Spleen (tissue), 11 donors: ENCODE measurements around the gene ACER1. TPM values are rescaled to one million over a fixed set of nuclear protein-coding genes. Genes with fewer than 3 reads are reported as not detected.
"Not testable (repeated sequence)": the region's sequence is repeated elsewhere in the genome, so short reads cannot be mapped to it uniquely, and the experiment has no call there.

ENCODE experiments used
- DNase-seq: peaks from one replicate; pipeline ENCODE4 v3.0.0-alpha.2; 2020
- H3K27ac ChIP-seq, 8 donors: fragments of 200-600 bp; sonication (generic) in 7 of 8; 1 replicate in 4 of 8; 2 replicates in 4 of 8; pipeline versions ENCODE4 v1.5.0 to v1.8.0; 2016 to 2021; ENCODE audit warnings: inconsistent platforms in 4 of 8, mild to moderate bottlenecking in 4 of 8, moderate library complexity in 1 of 8
- H3K27me3 ChIP-seq, 7 donors: fragments of 200-600 bp; sonication (generic) in 6 of 7; replicated peaks in 1 of 7; 1 replicate in 4 of 7; 2 replicates in 3 of 7; pipeline versions ENCODE4 v1.5.0 to v1.8.0; 2016 to 2021; ENCODE audit warnings: inconsistent platforms in 3 of 7, mild to moderate bottlenecking in 1 of 7
- H3K36me3 ChIP-seq, 6 donors: fragments of 200-600 bp; sonication (generic) in 5 of 6; 1 replicate in 4 of 6; 2 replicates in 2 of 6; pipeline versions ENCODE4 v1.5.0 to v1.8.0; 2016 to 2021; ENCODE audit warnings: inconsistent platforms in 2 of 6
- H3K4me1 ChIP-seq, 6 donors: fragments of 200-600 bp; sonication (generic) in 5 of 6; 1 replicate in 3 of 6; 2 replicates in 3 of 6; pipeline versions ENCODE4 v1.5.0 to v1.8.0; 2016 to 2021; ENCODE audit warnings: inconsistent platforms in 3 of 6
- H3K4me3 ChIP-seq, 8 donors: fragments of 200-600 bp; sonication (generic) in 7 of 8; 1 replicate in 4 of 8; 2 replicates in 4 of 8; pipeline versions ENCODE4 v1.5.0 to v1.8.0; 2016 to 2021; ENCODE audit warnings: inconsistent platforms in 4 of 8, mild to moderate bottlenecking in 4 of 8, moderate library complexity in 2 of 8
- H3K9me3 ChIP-seq, 8 donors: fragments of 200-600 bp; sonication (generic) in 7 of 8; 1 replicate in 4 of 8; 2 replicates in 4 of 8; pipeline versions ENCODE4 v1.5.0 to v1.8.0; 2016 to 2021; ENCODE audit warnings: inconsistent platforms in 4 of 8
- CTCF ChIP-seq, 11 experiments: fragments of 200-600 bp in 7 of 11; fragments of 450-650 bp in 4 of 11; sonication (generic) in 4 of 11; IDR thresholded peaks in 8 of 11; conservative IDR thresholded peaks in 3 of 11; 1 replicate in 7 of 11; 2 replicates in 4 of 11; pipeline versions ENCODE4 v1.4.0 to v1.8.0; 2016 to 2021; ENCODE audit warnings: antibody characterized with exemption in 11 of 11, inconsistent platforms in 4 of 11, mild to moderate bottlenecking in 1 of 11
- POLR2A ChIP-seq, 3 donors: fragments of 450-650 bp; IDR thresholded peaks; one replicate each; pipeline ENCODE4 v1.5.1; 2017; ENCODE audit warnings: antibody characterized with exemption in 3 of 3, mild to moderate bottlenecking in 1 of 3
- POLR2AphosphoS5 ChIP-seq, 3 donors: sonication (generic); formaldehyde crosslinking; IDR thresholded peaks; one replicate each; pipeline ENCODE4 v1.5.1; 2017; ENCODE audit warnings: antibody characterized with exemption in 3 of 3
- WGBS, 5 donors: extraction: QIAGEN DNeasy Blood & Tissue Kit in 3 of 5; methylation state at CpG; one replicate each; pipeline versions ENCODE4 v1.1.5 to v1.1.7; 2013 to 2018; 5-methylcytosine and 5-hydroxymethylcytosine counted together
- intact Hi-C: fragments of 100-400 bp; cut with DNase I; formaldehyde crosslinking; loops from one replicate; pipeline ENCODE4 v1.15.0; 2023; ENCODE audit warnings: low total_unique reads
- polyA plus RNA-seq, 3 donors: library from polyadenylated mRNA; stranded (reverse); fragments of 200-250 nt; gene quantifications; one replicate each; pipeline ENCODE4 v1.2.1, GENCODE V29; 2013
- total RNA-seq, 7 donors: library from RNA; depleted of rRNA in 3 of 7; stranded (reverse); fragments of >200 nt in 3 of 7; fragmentation: NEBNext Ultra II Directional in 4 of 7; extraction: Animal tissue kit (Norgen Biotek cat#: 25700) in 4 of 7; gene quantifications; one replicate each; pipeline versions ENCODE4 v1.1.0 to v1.2.1, GENCODE V29; 2016 to 2021
- donor health status: healthy with polysubstance abuse.
- donor health status: DM: no; HTN: no; CAD: no; lungs with moderate emphysema.
- donor health status: DM: no; HTN: no; CAD: no.
- donor health status: Bipolar disorder and iron deficiency.
- donor health status: healthy.
- donor health status: DM: no; HTN: no; CAD: no.
- donor health status: DM: yes; HTN: yes; CAD: no.

The ACER1 gene
- total and polyA plus RNA-seq, 10 donors, result 0.11 to 0.66 (median 0.19) TPM; not detected in 5

- intact Hi-C loops, result no loop called here
- peak; percentile 81 to 91 (median 87) for TF ChIP-seq POLR2AphosphoS5 (IDR thresholded peaks at IDR 0.05)
- TF ChIP-seq CTCF (IDR thresholded peaks at IDR 0.05 in 8 of 11, conservative IDR thresholded peaks at IDR 0.05 in 3 of 11), result peak in 4 of 11 experiments; percentile 13 to 35 (median 18)
- TF ChIP-seq POLR2A (IDR thresholded peaks at IDR 0.05), result peak in 1 of 3 donors; percentile 8
- H3K27me3 ChIP-seq, result no peaks in the 10 kb centered on the region
- H3K4me3 ChIP-seq, result peak within 1 kb of the TSS; percentile 71 to 99 (median 90)
- H3K9me3 ChIP-seq, result no peaks in the 10 kb centered on the region
- H3K4me1 ChIP-seq, result peaks cover 5 to 20% (median 15%) of the 10 kb centered on the region in 6 donors
- WGBS, 5 donors, result 0 to 2% (median 1%) methylated on average over 26 to 47 of the region's 47 CpGs
- peak; percentile 98 for DNase-seq
- H3K27ac ChIP-seq, result peak within 1 kb of the TSS; percentile 92 to 100 (median 99)
- H3K36me3 ChIP-seq, result peaks cover 0 to 37% (median 19%) of the 10 kb centered on the region in 6 donors
These were observed 39.2 kb upstream of the ACER1 start, which contains the start of gene ALKBH7 for GRCh38 chr19:6372594-6373095. Gene ALKBH7, plus strand, starts transcription at chr19:6372794. Its CDS starts 27 bp downstream, at chr19:6372821.

- Histone ChIP-seq H3K36me3 (peaks cover 0 to 64% (median 56%) of the 10 kb centered on the region in 6 donors), H3K27me3 (no peaks in the 10 kb centered on the region), H3K27ac (no peak overlapping the region), H3K4me1 (peaks cover 9 to 33% (median 20%) of the 10 kb centered on the region in 6 donors), H3K9me3 (no peaks in the 10 kb centered on the region), H3K4me3 (no peak overlapping the region)
- DNase-seq, result no peak
- TF ChIP-seq CTCF (IDR thresholded peaks at IDR 0.05 in 8 of 11, conservative IDR thresholded peaks at IDR 0.05 in 3 of 11) (no peak), POLR2AphosphoS5 (IDR thresholded peaks at IDR 0.05) (no peak), POLR2A (IDR thresholded peaks at IDR 0.05) (no peak)
- 96 to 98% (median 97%) methylated on average over 15 to 21 of the region's 21 CpGs for WGBS, 5 donors
- intact Hi-C loops, result no loop called here
These were observed 30.9 kb upstream of the ACER1 start for GRCh38 chr19:6364353-6364752.

GRCh38 chr19:6362351-6362801, 29.0 kb upstream of the ACER1 start:
- no peaks in the 10 kb centered on the region for H3K27me3 ChIP-seq
- peak overlapping the region; percentile 79 to 99 (median 96) for H3K4me3 ChIP-seq
- peak overlapping the region; percentile 76 to 96 (median 91) for H3K27ac ChIP-seq
- H3K9me3 ChIP-seq, result no peaks in the 10 kb centered on the region
- H3K36me3 ChIP-seq, result peaks cover 0 to 44% (median 36%) of the 10 kb centered on the region in 6 donors
- H3K4me1 ChIP-seq, result peaks cover 9 to 33% (median 20%) of the 10 kb centered on the region in 6 donors
- TF ChIP-seq POLR2A (IDR thresholded peaks at IDR 0.05) (no peak), POLR2AphosphoS5 (IDR thresholded peaks at IDR 0.05) (peak in 1 of 3 donors; percentile 37)
- intact Hi-C loops, result no loop called here
- no peak for DNase-seq
- WGBS, 5 donors, result 16 to 32% (median 25%) methylated on average over 8 to 11 of the region's 11 CpGs

GRCh38 chr19:6362027-6362350, 28.6 kb upstream of the ACER1 start:
- intact Hi-C loops, result no loop called here
- 0 to 2% (median 1%) methylated on average over 7 of the region's 7 CpGs for WGBS, 5 donors
- Histone ChIP-seq H3K4me1 (peaks cover 9 to 33% (median 20%) of the 10 kb centered on the region in 6 donors), H3K9me3 (no peaks in the 10 kb centered on the region), H3K27ac (peak overlapping the region; percentile 76 to 96 (median 91)), H3K27me3 (no peaks in the 10 kb centered on the region), H3K36me3 (peaks cover 0 to 40% (median 32%) of the 10 kb centered on the region in 6 donors), H3K4me3 (peak overlapping the region; percentile 79 to 99 (median 96))
- TF ChIP-seq POLR2AphosphoS5 (IDR thresholded peaks at IDR 0.05) (no peak), POLR2A (IDR thresholded peaks at IDR 0.05) (no peak), CTCF (IDR thresholded peaks at IDR 0.05 in 8 of 11, conservative IDR thresholded peaks at IDR 0.05 in 3 of 11) (no peak)
- DNase-seq, result no peak

- H3K27me3 ChIP-seq, DNase-seq, H3K9me3 ChIP-seq, intact Hi-C loops: not testable (repeated sequence)
- WGBS, 5 donors, result 91 to 96% (median 93%) methylated on average over 10 of the region's 10 CpGs
- Histone ChIP-seq H3K36me3 (peaks cover 0 to 28% (median 21%) of the 10 kb centered on the region in 6 donors), H3K4me3 (peak overlapping the region in 6 of 8 donors; percentile 79 to 99 (median 96)), H3K4me1 (peaks cover 9 to 33% (median 20%) of the 10 kb centered on the region in 6 donors), H3K27ac (peak overlapping the region in 7 of 8 donors; percentile 76 to 96 (median 93))
These were observed 27.4 kb upstream of the ACER1 start for GRCh38 chr19:6360857-6361216.

GRCh38 chr19:6360445-6360844, 27.0 kb upstream of the ACER1 start:
- 90 to 98% (median 95%) methylated on average over 12 of the region's 12 CpGs for WGBS, 5 donors

More at GRCh38 chr19:6360445-6360844, 27.0 kb upstream of the ACER1 start:
- H3K27me3 ChIP-seq, DNase-seq, H3K9me3 ChIP-seq, intact Hi-C loops, H3K4me3 ChIP-seq: not testable (repeated sequence)
- Histone ChIP-seq H3K36me3 (peaks cover 0 to 25% (median 17%) of the 10 kb centered on the region in 6 donors), H3K4me1 (peaks cover 9 to 33% (median 20%) of the 10 kb centered on the region in 6 donors), H3K27ac (peak overlapping the region in 1 of 8 donors; percentile 94)
